Astrocyte (in vitro differentiated cells and primary cell): ENCODE data around the gene ZNF341.

Experiments used
- CTCF ChIP-seq: IDR thresholded peaks from 2 replicates; pipeline ENCODE4 v1.5.1; 2011; ENCODE audit warnings: low read depth, mild to moderate bottlenecking, inconsistent platforms, low read length, moderate library complexity; ENCODE audit not compliant: insufficient read depth
- EZH2 ChIP-seq: IDR thresholded peaks from 2 replicates; pipeline ENCODE4 v1.6.1; 2012; ENCODE audit warnings: mild to moderate bottlenecking, low read length, inconsistent platforms; ENCODE audit not compliant: insufficient read depth

DNA sequence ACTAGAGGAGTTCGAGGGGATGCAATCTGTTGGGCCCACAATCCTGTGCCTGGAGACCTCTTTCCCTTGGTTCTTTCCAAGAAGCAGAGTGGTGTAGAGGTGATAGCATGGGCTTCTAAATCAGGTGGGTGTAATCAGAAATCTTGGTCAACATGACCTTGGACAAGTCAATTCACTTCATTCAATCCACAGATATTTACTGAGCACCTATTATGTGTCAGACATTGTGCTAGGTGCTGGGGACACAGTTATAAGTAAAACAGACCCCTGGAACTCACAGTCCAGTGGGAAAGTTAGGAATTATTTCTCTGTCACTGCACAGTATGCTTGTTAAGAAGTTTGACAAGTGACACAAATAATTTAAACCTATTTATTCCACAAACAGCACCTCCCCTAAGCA is 42.3 kb upstream of the ZNF341 start:
- TF ChIP-seq CTCF (no peak), EZH2 (no peak)
